Transverse colon (tissue), 4 donors: Measurements from ENCODE around the gene C2. TPM values are rescaled to one million over a fixed set of nuclear protein-coding genes. Genes with fewer than 3 reads are reported as not detected.

ENCODE experiments used
- DNase-seq: peaks from one replicate; pipeline ENCODE4 v3.0.0-alpha.2; 2019
- H3K27ac ChIP-seq, 4 donors: fragments of 200-600 bp; sonication (generic); 2 replicates each; pipeline ENCODE4 v1.5.1; 2016 to 2018; ENCODE audit warnings: inconsistent platforms in 4 of 4
- H3K27me3 ChIP-seq: fragments of 200-600 bp; sonication (generic); 2 replicates; pipeline ENCODE4 v1.5.1; 2017; ENCODE audit warnings: inconsistent platforms
- H3K36me3 ChIP-seq, 4 donors: fragments of 200-600 bp; sonication (generic); 2 replicates each; pipeline ENCODE4 v1.5.1; 2017 to 2019; ENCODE audit warnings: inconsistent platforms in 4 of 4
- H3K4me1 ChIP-seq, 4 donors: fragments of 200-600 bp; sonication (generic); 2 replicates each; pipeline ENCODE4 v1.5.1; 2017 to 2020; ENCODE audit warnings: inconsistent platforms in 4 of 4
- H3K4me3 ChIP-seq, 4 donors: fragments of 200-600 bp; sonication (generic); 1 replicate in 1 of 4; 2 replicates in 3 of 4; pipeline versions ENCODE4 v1.5.1 to v1.6.1; 2017 to 2019; ENCODE audit warnings: inconsistent platforms in 4 of 4
- H3K9me3 ChIP-seq, 2 donors: fragments of 200-600 bp; sonication (generic); 2 replicates each; pipeline ENCODE4 v1.5.1; 2017 to 2019; ENCODE audit warnings: inconsistent platforms in 2 of 2
- EP300 ChIP-seq: sonication (generic); formaldehyde crosslinking; IDR thresholded peaks from one replicate; pipeline ENCODE4 v1.6.1; 2017; ENCODE audit warnings: antibody characterized with exemption, low read depth
- POLR2A ChIP-seq: fragments of 450-650 bp; IDR thresholded peaks from one replicate; pipeline ENCODE4 v1.6.1; 2016; ENCODE audit warnings: antibody characterized with exemption, mild to moderate bottlenecking, moderate library complexity
- POLR2AphosphoS5 ChIP-seq, 3 donors: sonication (generic); formaldehyde crosslinking; IDR thresholded peaks; one replicate each; pipeline ENCODE4 v1.6.1; 2016; ENCODE audit warnings: antibody characterized with exemption in 3 of 3
- WGBS, 2 donors: methylation state at CpG; one replicate each; pipeline ENCODE4 v1.1.5; 2018; ENCODE audit warnings: low coverage in 1 of 2; 5-methylcytosine and 5-hydroxymethylcytosine counted together
- in situ Hi-C, 4 donors: fragments of 200-750 bp; cut with MboI; loops; one replicate each; pipeline versions ENCODE4 v1.15.0 to v1.15.1; 2017; ENCODE audit warnings: low sequenced_read_pairs in 3 of 4, low pct_ligation_motif_present in 1 of 4, low pct_unique_long_range_greater_than_20kb in 1 of 4
- intact Hi-C: fragments of 100-400 bp; cut with DNase I; formaldehyde crosslinking; loops from one replicate; pipeline ENCODE4 v1.15.1; 2023; ENCODE audit warnings: low total_unique reads
- total RNA-seq, 4 donors: library from RNA; depleted of rRNA; stranded (reverse); fragments of >200 nt; gene quantifications; one replicate each; pipeline ENCODE4 v1.1.0, GENCODE V29; 2016
- TF ChIP-seq, protein P1 (sequence below), 5 experiments: fragments of 200-600 bp in 3 of 5; fragments of 450-650 bp in 2 of 5; sonication (generic) in 3 of 5; IDR thresholded peaks; 1 replicate in 2 of 5; 2 replicates in 3 of 5; pipeline ENCODE4 v1.5.1; 2016 to 2017; ENCODE audit warnings: antibody characterized with exemption in 5 of 5, inconsistent platforms in 3 of 5, mild to moderate bottlenecking in 2 of 5, moderate library complexity in 1 of 5

The C2 gene
- 1 to 10 TPM; 4.6 to 9.4 (median 7.5) TPM for total RNA-seq

DNA sequence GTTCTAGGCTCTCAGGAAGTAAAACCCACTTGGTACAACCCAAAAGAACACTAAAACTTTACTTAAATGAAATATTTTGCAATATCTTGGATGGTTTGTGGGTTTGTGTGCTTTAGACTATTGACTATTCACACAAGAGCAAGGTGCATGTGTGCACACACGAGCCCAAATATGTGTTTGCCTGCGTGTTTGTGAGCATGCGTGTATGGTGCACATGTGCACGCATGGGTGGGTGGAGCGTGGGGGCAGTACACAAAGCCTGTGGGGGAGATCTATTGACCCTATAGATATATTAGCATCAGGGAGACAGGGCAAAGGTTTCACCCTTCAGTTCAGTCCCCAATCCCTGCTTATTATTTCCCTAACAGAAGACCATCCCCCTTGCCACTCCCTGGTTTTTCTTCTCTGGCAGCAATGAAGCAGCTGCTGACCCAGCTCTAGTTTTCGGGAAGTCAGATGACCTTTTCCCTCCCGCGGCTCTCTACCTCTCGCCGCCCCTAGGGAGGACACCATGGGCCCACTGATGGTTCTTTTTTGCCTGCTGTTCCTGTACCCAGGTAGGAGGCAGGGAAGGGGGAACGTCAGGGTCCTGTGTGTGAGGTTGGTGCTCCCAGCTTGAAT, at the start of gene C2:
Gene C2 (plus strand): TSS at position 476 of the 621 bp plus-strand sequence. CDS start 36 bp downstream, at position 512.
- H3K27ac ChIP-seq, result peak within 1 kb of the TSS in 2 of 4 donors; percentile 24 to 60
- no peaks in the 10 kb centered on the region for H3K36me3 ChIP-seq
- no peak for DNase-seq
- no peaks in the 10 kb centered on the region for H3K9me3 ChIP-seq
- peak within 1 kb of the TSS in 1 of 4 donors; percentile 35 for H3K4me3 ChIP-seq
- H3K4me1 ChIP-seq, result no peaks in the 10 kb centered on the region
- H3K27me3 ChIP-seq, result no peaks in the 10 kb centered on the region
- TF ChIP-seq, protein P1, sequence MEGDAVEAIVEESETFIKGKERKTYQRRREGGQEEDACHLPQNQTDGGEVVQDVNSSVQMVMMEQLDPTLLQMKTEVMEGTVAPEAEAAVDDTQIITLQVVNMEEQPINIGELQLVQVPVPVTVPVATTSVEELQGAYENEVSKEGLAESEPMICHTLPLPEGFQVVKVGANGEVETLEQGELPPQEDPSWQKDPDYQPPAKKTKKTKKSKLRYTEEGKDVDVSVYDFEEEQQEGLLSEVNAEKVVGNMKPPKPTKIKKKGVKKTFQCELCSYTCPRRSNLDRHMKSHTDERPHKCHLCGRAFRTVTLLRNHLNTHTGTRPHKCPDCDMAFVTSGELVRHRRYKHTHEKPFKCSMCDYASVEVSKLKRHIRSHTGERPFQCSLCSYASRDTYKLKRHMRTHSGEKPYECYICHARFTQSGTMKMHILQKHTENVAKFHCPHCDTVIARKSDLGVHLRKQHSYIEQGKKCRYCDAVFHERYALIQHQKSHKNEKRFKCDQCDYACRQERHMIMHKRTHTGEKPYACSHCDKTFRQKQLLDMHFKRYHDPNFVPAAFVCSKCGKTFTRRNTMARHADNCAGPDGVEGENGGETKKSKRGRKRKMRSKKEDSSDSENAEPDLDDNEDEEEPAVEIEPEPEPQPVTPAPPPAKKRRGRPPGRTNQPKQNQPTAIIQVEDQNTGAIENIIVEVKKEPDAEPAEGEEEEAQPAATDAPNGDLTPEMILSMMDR (IDR thresholded peaks at IDR 0.05), result no peak
- TF ChIP-seq EP300 (no peak), POLR2AphosphoS5 (IDR thresholded peaks at IDR 0.05) (no peak), POLR2A (no peak)
- intact Hi-C loops (no loop called here), in situ Hi-C loops (no loop called here)
- 13 to 56% methylated on average over 3 to 11 of the region's 11 CpGs for whole genome bisulfite sequencing, 2 donors

DNA sequence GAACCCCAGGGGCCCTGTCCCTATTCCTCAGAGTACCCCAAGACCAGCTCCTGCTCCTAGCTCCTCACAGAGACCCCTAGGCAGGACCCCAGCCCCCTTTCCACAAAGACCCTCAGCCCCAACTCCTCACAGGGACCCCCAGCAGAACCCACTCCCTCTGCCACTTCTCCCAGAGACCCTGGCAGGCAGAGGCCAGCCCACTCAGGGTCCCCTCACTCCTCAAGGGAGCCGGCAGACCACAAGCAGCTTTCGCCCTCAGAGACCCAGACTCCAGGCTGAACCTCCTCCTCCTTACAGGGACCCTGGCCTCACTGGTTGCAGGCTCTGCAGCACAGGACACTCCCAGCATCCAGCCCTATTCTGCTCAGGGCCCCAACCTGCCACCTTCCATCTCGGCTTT, 49.3 kb upstream of the C2 start:
- in situ Hi-C loops (no loop called here), intact Hi-C loops (no loop called here)
- DNase-seq, result no peak
- 66% methylated on average over 3 of the region's 3 CpGs; no CpG with 5 or more reads in 1 of the 2 donors for WGBS, 2 donors
- H3K27ac ChIP-seq, result peak overlapping the region; percentile 86 to 96 (median 92)
- TF ChIP-seq POLR2A (no peak), POLR2AphosphoS5 (IDR thresholded peaks at IDR 0.05) (no peak), EP300 (no peak)
- TF ChIP-seq, protein P1 (IDR thresholded peaks at IDR 0.05), result no peak
- H3K4me3 ChIP-seq, result peak overlapping the region; percentile 25 to 58 (median 52)
- H3K27me3 ChIP-seq, result no peaks in the 10 kb centered on the region
- no peaks in the 10 kb centered on the region for H3K9me3 ChIP-seq
- peaks cover 14 to 36% (median 32%) of the 10 kb centered on the region in 4 donors for H3K4me1 ChIP-seq
- peaks cover 0 to 16% (median 2%) of the 10 kb centered on the region in 4 donors for H3K36me3 ChIP-seq

- intact Hi-C loops, result no loop called here
Measured at GRCh38 chr6:31878726-31879125, 48.8 kb upstream of the C2 start, which contains the start of gene SLC44A4. Gene SLC44A4, minus strand, starts transcription at chr6:31878997. Its CDS starts 17 bp downstream, at chr6:31878980.

DNA sequence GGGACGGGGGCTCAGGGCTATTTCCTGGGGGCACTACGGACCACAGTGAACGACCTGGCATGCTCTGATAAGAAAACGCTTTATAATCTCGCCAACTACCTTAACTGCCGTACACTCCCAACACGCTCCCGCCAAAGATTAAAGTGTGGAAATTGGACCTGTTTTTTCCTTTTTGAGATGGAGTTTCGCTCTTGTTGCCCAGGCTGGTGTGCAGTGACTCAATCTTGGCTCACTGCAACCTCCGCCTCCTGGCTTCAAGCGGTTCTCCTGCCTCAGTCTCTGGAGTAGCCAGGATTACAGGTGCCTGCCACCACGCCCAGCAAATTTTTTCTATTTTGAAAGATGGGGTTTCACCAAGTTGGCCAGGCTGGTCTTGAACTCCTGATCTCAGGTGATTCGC, 48.4 kb upstream of the C2 start:
- H3K27ac ChIP-seq, result peak overlapping the region; percentile 86 to 96 (median 92)
- in situ Hi-C loops (no loop called here), intact Hi-C loops (no loop called here)
- H3K4me1 ChIP-seq, result peaks cover 14 to 36% (median 32%) of the 10 kb centered on the region in 4 donors
- TF ChIP-seq, protein P1 (IDR thresholded peaks at IDR 0.05), result no peak
- TF ChIP-seq POLR2AphosphoS5 (IDR thresholded peaks at IDR 0.05) (no peak), EP300 (no peak), POLR2A (peak; percentile 45)
- no peak for DNase-seq
- WGBS, 2 donors, result 62 to 86% methylated on average over 6 to 13 of the region's 13 CpGs
- H3K4me3 ChIP-seq, result peak overlapping the region in 3 of 4 donors; percentile 47 to 58 (median 57)
- H3K9me3 ChIP-seq, result no peaks in the 10 kb centered on the region
- H3K27me3 ChIP-seq, result no peaks in the 10 kb centered on the region
- H3K36me3 ChIP-seq, result peaks cover 0 to 16% (median 6%) of the 10 kb centered on the region in 4 donors

More at GRCh38 chr6:31878726-31879125, 48.8 kb upstream of the C2 start, which contains the start of gene SLC44A4:
- H3K4me1 ChIP-seq, result peaks cover 14 to 36% (median 32%) of the 10 kb centered on the region in 4 donors
- no peaks in the 10 kb centered on the region for H3K27me3 ChIP-seq
- H3K9me3 ChIP-seq, result no peaks in the 10 kb centered on the region
- TF ChIP-seq POLR2AphosphoS5 (IDR thresholded peaks at IDR 0.05), result peak; percentile 76 to 92 (median 90)
- no peak for TF ChIP-seq EP300
- TF ChIP-seq, protein P1 (IDR thresholded peaks at IDR 0.05), result no peak
- TF ChIP-seq POLR2A, result peak; percentile 92
- H3K27ac ChIP-seq, result peak within 1 kb of the TSS; percentile 86 to 96 (median 92)
- peak within 1 kb of the TSS; percentile 25 to 58 (median 52) for H3K4me3 ChIP-seq
- peak; percentile 77 for DNase-seq
- 44 to 45% methylated on average over 7 to 18 of the region's 18 CpGs for WGBS, 2 donors
- H3K36me3 ChIP-seq, result peaks cover 0 to 16% (median 4%) of the 10 kb centered on the region in 4 donors
- in situ Hi-C loops, result no loop called here
